ENCODE data around the gene POLR2M.

POLR2M gene

DNA sequence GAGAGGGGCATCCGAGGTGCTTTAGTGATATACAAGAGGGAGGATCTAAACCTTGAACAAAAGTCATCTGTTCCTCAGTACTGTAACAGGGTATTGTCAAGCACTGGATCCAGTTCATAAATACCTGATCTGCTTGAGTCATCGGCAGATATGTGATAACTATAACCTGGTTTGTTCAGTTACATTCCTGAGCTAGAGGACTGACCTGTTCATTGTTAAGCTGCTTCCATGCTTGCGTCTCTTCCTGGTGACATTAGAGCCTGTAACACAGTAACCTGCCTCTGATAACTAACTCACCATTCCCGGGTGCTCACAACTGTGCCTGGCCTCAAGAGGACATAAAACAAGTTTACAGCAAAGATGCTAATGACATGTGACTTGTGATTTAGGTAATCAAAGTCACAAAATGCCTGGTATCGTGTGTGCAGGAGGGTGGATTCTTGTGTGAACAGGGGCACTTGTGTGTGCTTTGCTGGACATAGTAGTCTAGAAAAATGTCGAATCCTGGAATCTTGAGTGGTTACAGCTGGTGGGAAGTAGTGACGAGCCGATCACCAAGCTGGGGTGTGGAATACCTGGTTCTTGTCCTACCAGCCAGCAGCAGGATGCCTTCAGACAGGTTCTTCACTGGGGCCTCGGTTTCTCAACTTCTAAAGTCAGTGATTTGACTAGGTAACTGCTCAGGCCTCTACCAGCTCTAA is 30.9 kb upstream of the POLR2M start:
- no peak overlapping the region for H3K27ac ChIP-seq (ENCODE audit: low read depth, low read length)
- H3K4me1 ChIP-seq (ENCODE audit: control insufficient read depth in 1 of 2, insufficient read depth in 2 of 2, low read length in 2 of 2): no peaks in the 10 kb centered on the region
- H3K9ac ChIP-seq (ENCODE audit: low read depth in 1 of 2, low read length in 2 of 2): no peak overlapping the region

DNA sequence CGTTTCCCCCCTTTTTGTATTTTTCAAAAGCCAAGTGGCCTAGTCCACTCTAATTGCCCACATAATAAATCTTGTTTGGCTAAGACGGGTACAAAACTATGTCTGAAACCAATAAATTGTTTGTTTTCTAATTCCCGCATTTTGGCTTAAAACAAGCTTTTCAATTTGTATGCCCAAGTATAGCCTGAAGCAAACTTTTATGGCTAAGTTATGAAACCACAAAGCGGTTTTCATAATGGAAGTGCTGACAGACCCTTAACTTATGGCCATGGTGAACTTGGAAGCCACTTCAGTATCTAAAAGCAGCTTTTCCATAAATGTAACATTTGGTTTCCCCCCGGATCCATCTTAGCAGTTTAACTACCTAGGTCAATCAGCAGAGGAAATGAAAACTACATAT is 29.9 kb upstream of the POLR2M start:
- H3K4me1 ChIP-seq (ENCODE audit: control insufficient read depth in 1 of 2, insufficient read depth in 2 of 2, low read length in 2 of 2): no peaks in the 10 kb centered on the region
- H3K27ac ChIP-seq (ENCODE audit: low read depth, low read length): no peak overlapping the region
- H3K27me3 ChIP-seq (ENCODE audit: control insufficient read depth in 1 of 2, insufficient read depth in 2 of 2, low read length in 2 of 2): no peaks in the 10 kb centered on the region
- H3K9ac ChIP-seq (ENCODE audit: low read depth in 1 of 2, low read length in 2 of 2): no peak overlapping the region
- peaks cover 0 to 9% of the 10 kb centered on the region in 2 donors for H3K36me3 ChIP-seq (ENCODE audit: control insufficient read depth in 1 of 2, insufficient read depth in 2 of 2, low read length in 2 of 2)
- no peaks in the 10 kb centered on the region for H3K9me3 ChIP-seq (ENCODE audit: control insufficient read depth in 1 of 2, low read length in 2 of 2)
- H3K4me3 ChIP-seq (ENCODE audit: low read depth in 1 of 2, low read length in 2 of 2): no peak overlapping the region

More for the DNA sequence above, 30.9 kb upstream of the POLR2M start:
- Histone ChIP-seq H3K9me3 (ENCODE audit: control insufficient read depth in 1 of 2, low read length in 2 of 2) (no peaks in the 10 kb centered on the region), H3K36me3 (ENCODE audit: control insufficient read depth in 1 of 2, insufficient read depth in 2 of 2, low read length in 2 of 2) (peaks cover 0 to 9% of the 10 kb centered on the region in 2 donors), H3K27me3 (ENCODE audit: control insufficient read depth in 1 of 2, insufficient read depth in 2 of 2, low read length in 2 of 2) (no peaks in the 10 kb centered on the region), H3K4me3 (ENCODE audit: low read depth in 1 of 2, low read length in 2 of 2) (no peak overlapping the region)

GRCh38 chr15:57677204-57677603 is 29.3 kb upstream of the POLR2M start:
- Histone ChIP-seq H3K9ac (ENCODE audit: low read depth in 1 of 2, low read length in 2 of 2) (no peak overlapping the region), H3K36me3 (ENCODE audit: control insufficient read depth in 1 of 2, insufficient read depth in 2 of 2, low read length in 2 of 2) (peaks cover 0 to 9% of the 10 kb centered on the region in 2 donors), H3K27ac (ENCODE audit: low read depth, low read length) (no peak overlapping the region), H3K27me3 (ENCODE audit: control insufficient read depth in 1 of 2, insufficient read depth in 2 of 2, low read length in 2 of 2) (no peaks in the 10 kb centered on the region), H3K4me1 (ENCODE audit: control insufficient read depth in 1 of 2, insufficient read depth in 2 of 2, low read length in 2 of 2) (no peaks in the 10 kb centered on the region), H3K4me3 (ENCODE audit: low read depth in 1 of 2, low read length in 2 of 2) (no peak overlapping the region), H3K9me3 (ENCODE audit: control insufficient read depth in 1 of 2, low read length in 2 of 2) (no peaks in the 10 kb centered on the region)

GRCh38 chr15:57680021-57680420 is 26.5 kb upstream of the POLR2M start:
- peaks cover 0 to 9% of the 10 kb centered on the region in 2 donors for H3K36me3 ChIP-seq (ENCODE audit: control insufficient read depth in 1 of 2, insufficient read depth in 2 of 2, low read length in 2 of 2)
- no peaks in the 10 kb centered on the region for H3K4me1 ChIP-seq (ENCODE audit: control insufficient read depth in 1 of 2, insufficient read depth in 2 of 2, low read length in 2 of 2)
- no peaks in the 10 kb centered on the region for H3K27me3 ChIP-seq (ENCODE audit: control insufficient read depth in 1 of 2, insufficient read depth in 2 of 2, low read length in 2 of 2)
- no peak overlapping the region for H3K27ac ChIP-seq (ENCODE audit: low read depth, low read length)
- no peaks in the 10 kb centered on the region for H3K9me3 ChIP-seq (ENCODE audit: control insufficient read depth in 1 of 2, low read length in 2 of 2)
- H3K9ac ChIP-seq (ENCODE audit: low read depth in 1 of 2, low read length in 2 of 2): no peak overlapping the region
- H3K4me3 ChIP-seq (ENCODE audit: low read depth in 1 of 2, low read length in 2 of 2): no peak overlapping the region

- H3K9ac ChIP-seq (ENCODE audit: low read depth in 1 of 2, low read length in 2 of 2): no peak overlapping the region
- H3K27ac ChIP-seq (ENCODE audit: low read depth, low read length): no peak overlapping the region
- H3K4me3 ChIP-seq (ENCODE audit: low read depth in 1 of 2, low read length in 2 of 2): peak overlapping the region in 1 of 2 donors; percentile 17
- H3K4me1 ChIP-seq (ENCODE audit: control insufficient read depth in 1 of 2, insufficient read depth in 2 of 2, low read length in 2 of 2): no peaks in the 10 kb centered on the region
- H3K9me3 ChIP-seq (ENCODE audit: control insufficient read depth in 1 of 2, low read length in 2 of 2): no peaks in the 10 kb centered on the region
- H3K36me3 ChIP-seq (ENCODE audit: control insufficient read depth in 1 of 2, insufficient read depth in 2 of 2, low read length in 2 of 2): peaks cover 0 to 3% of the 10 kb centered on the region in 2 donors
- no peaks in the 10 kb centered on the region for H3K27me3 ChIP-seq (ENCODE audit: control insufficient read depth in 1 of 2, insufficient read depth in 2 of 2, low read length in 2 of 2)
Measured at GRCh38 chr15:57681011-57681410, 25.5 kb upstream of the POLR2M start.

DNA sequence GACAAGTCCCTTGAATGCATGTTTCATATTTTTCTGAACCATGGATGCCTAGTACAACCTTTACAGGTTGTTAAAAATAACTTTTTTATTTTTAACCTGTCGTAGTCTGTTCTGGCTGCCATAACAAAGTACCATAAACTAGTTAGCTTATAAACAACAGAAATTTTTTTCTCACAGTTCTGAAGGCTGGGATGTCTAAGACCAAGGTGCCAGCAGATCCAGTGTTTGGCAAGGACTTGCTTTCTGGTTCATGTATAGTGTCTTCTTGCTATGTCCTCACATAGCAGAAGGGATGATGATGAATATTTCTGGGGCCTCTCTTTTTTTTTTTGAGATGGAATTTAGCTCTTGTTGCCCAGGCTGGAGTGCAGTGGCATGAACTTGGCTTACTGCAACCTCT is 23.0 kb upstream of the POLR2M start:
- Histone ChIP-seq H3K4me3 (ENCODE audit: low read depth in 1 of 2, low read length in 2 of 2) (no peak overlapping the region), H3K27me3 (ENCODE audit: control insufficient read depth in 1 of 2, insufficient read depth in 2 of 2, low read length in 2 of 2) (no peaks in the 10 kb centered on the region), H3K9me3 (ENCODE audit: control insufficient read depth in 1 of 2, low read length in 2 of 2) (no peaks in the 10 kb centered on the region), H3K36me3 (ENCODE audit: control insufficient read depth in 1 of 2, insufficient read depth in 2 of 2, low read length in 2 of 2) (peaks cover 0 to 3% of the 10 kb centered on the region in 2 donors), H3K27ac (ENCODE audit: low read depth, low read length) (no peak overlapping the region), H3K4me1 (ENCODE audit: control insufficient read depth in 1 of 2, insufficient read depth in 2 of 2, low read length in 2 of 2) (no peaks in the 10 kb centered on the region), H3K9ac (ENCODE audit: low read depth in 1 of 2, low read length in 2 of 2) (no peak overlapping the region)

DNA sequence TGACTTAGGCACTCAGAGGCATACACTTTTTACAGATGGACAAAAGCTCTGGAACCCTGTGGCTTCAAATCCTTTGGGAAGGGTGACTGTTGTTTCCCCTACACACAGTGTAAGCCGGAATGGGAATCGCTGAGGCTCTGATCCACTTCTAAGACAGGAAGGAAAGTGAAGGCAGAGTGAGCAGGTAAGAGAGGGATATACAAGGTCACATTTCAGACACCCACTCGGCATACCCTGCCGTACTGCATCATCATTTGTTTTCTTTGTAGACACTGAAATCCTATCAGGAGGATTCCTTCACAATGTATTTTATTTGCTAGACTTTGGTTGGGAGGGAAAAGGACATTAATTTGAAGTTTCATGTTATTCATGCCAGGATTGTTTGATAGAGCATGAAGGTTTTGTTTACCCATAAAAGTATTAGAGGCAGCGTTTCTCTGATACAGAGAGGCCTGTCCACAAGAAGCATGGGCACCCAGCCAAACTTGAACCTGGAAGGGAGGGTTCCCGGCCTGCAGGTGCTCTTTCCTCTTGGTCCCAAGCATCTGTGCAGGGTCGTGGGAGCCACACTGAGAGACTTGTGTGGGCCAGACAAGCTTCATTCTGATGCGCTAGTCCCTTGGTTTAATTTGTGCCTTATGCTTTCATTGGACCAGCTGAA is 21.9 kb upstream of the POLR2M start:
- H3K27ac ChIP-seq (ENCODE audit: low read depth, low read length): no peak overlapping the region
- H3K9me3 ChIP-seq (ENCODE audit: control insufficient read depth in 1 of 2, low read length in 2 of 2): no peaks in the 10 kb centered on the region
- H3K9ac ChIP-seq (ENCODE audit: low read depth in 1 of 2, low read length in 2 of 2): no peak overlapping the region
- no peak overlapping the region for H3K4me3 ChIP-seq (ENCODE audit: low read depth in 1 of 2, low read length in 2 of 2)
- no peaks in the 10 kb centered on the region for H3K4me1 ChIP-seq (ENCODE audit: control insufficient read depth in 1 of 2, insufficient read depth in 2 of 2, low read length in 2 of 2)
- peaks cover 0 to 2% of the 10 kb centered on the region in 2 donors for H3K36me3 ChIP-seq (ENCODE audit: control insufficient read depth in 1 of 2, insufficient read depth in 2 of 2, low read length in 2 of 2)
- H3K27me3 ChIP-seq (ENCODE audit: control insufficient read depth in 1 of 2, insufficient read depth in 2 of 2, low read length in 2 of 2): no peaks in the 10 kb centered on the region

- Histone ChIP-seq H3K36me3 (ENCODE audit: control insufficient read depth in 1 of 2, insufficient read depth in 2 of 2, low read length in 2 of 2) (peaks cover 0 to 4% of the 10 kb centered on the region in 2 donors), H3K9me3 (ENCODE audit: control insufficient read depth in 1 of 2, low read length in 2 of 2) (no peaks in the 10 kb centered on the region), H3K9ac (ENCODE audit: low read depth in 1 of 2, low read length in 2 of 2) (no peak overlapping the region), H3K4me1 (ENCODE audit: control insufficient read depth in 1 of 2, insufficient read depth in 2 of 2, low read length in 2 of 2) (no peaks in the 10 kb centered on the region), H3K4me3 (ENCODE audit: low read depth in 1 of 2, low read length in 2 of 2) (no peak overlapping the region), H3K27me3 (ENCODE audit: control insufficient read depth in 1 of 2, insufficient read depth in 2 of 2, low read length in 2 of 2) (no peaks in the 10 kb centered on the region), H3K27ac (ENCODE audit: low read depth, low read length) (no peak overlapping the region)
Measured at GRCh38 chr15:57685306-57686095, 21.0 kb upstream of the POLR2M start.

GRCh38 chr15:57686657-57687056 is 19.9 kb upstream of the POLR2M start:
- Histone ChIP-seq H3K36me3 (ENCODE audit: control insufficient read depth in 1 of 2, insufficient read depth in 2 of 2, low read length in 2 of 2) (peaks cover 0 to 4% of the 10 kb centered on the region in 2 donors), H3K27ac (ENCODE audit: low read depth, low read length) (no peak overlapping the region), H3K4me3 (ENCODE audit: low read depth in 1 of 2, low read length in 2 of 2) (no peak overlapping the region), H3K4me1 (ENCODE audit: control insufficient read depth in 1 of 2, insufficient read depth in 2 of 2, low read length in 2 of 2) (no peaks in the 10 kb centered on the region), H3K9me3 (ENCODE audit: control insufficient read depth in 1 of 2, low read length in 2 of 2) (no peaks in the 10 kb centered on the region), H3K9ac (ENCODE audit: low read depth in 1 of 2, low read length in 2 of 2) (no peak overlapping the region), H3K27me3 (ENCODE audit: control insufficient read depth in 1 of 2, insufficient read depth in 2 of 2, low read length in 2 of 2) (no peaks in the 10 kb centered on the region)

DNA sequence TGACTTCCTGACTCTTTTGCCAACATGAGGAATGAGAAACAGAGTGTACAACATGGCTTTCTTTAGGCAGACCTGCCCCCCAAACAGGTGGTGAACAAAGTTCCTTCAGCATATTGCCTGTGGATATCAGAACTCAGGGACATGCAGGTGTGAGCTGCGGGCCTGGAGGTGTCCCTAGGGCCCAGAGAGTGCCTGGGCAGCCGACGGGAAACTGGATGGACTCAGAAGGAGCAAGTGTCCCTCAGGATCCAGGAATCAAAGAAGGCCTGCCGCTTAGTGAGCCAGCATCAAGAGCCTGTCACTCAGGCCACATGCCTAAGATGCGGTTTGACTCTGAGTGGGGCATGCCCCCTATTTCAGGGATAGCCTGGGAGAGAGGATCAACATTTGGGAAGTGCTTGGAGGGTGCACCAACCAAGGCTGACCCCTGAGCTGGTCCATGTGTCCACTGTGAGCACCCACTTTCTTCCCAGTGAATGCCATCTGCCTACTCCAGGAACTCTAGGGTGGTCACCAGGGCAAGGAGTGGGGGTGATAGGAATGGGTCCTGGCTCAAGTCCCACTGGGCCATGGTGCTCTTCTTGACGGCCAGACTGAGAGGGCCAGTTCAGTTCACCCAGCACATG is 16.1 kb upstream of the POLR2M start:
- Histone ChIP-seq H3K4me1 (ENCODE audit: control insufficient read depth in 1 of 2, insufficient read depth in 2 of 2, low read length in 2 of 2) (no peaks in the 10 kb centered on the region), H3K27me3 (ENCODE audit: control insufficient read depth in 1 of 2, insufficient read depth in 2 of 2, low read length in 2 of 2) (no peaks in the 10 kb centered on the region), H3K9ac (ENCODE audit: low read depth in 1 of 2, low read length in 2 of 2) (no peak overlapping the region)

More for the DNA sequence above, 16.1 kb upstream of the POLR2M start:
- Histone ChIP-seq H3K27ac (ENCODE audit: low read depth, low read length) (no peak overlapping the region), H3K36me3 (ENCODE audit: control insufficient read depth in 1 of 2, insufficient read depth in 2 of 2, low read length in 2 of 2) (peaks cover 0 to 4% of the 10 kb centered on the region in 2 donors), H3K4me3 (ENCODE audit: low read depth in 1 of 2, low read length in 2 of 2) (no peak overlapping the region), H3K9me3 (ENCODE audit: control insufficient read depth in 1 of 2, low read length in 2 of 2) (no peaks in the 10 kb centered on the region)
